A673 (cell line): ENCODE data around the gene STARD10. TPM values are rescaled to one million over a fixed set of nuclear protein-coding genes. Genes with fewer than 3 reads are reported as not detected.
"Not testable (repeated sequence)": the region's sequence is repeated elsewhere in the genome, so short reads cannot be mapped to it uniquely, and the experiment has no call there.

ENCODE experiments used
- BruUV-seq: library from RNA; stranded (reverse); fragments of 400-500 nt; replicated peaks from 2 replicates; lab custom pipeline; 2021; lab: Mats Ljungman, UMichigan
- CTCF ChIA-PET: fragments of 300-600 bp; sonication (Branson Sonifier 250); formaldehyde crosslinking; loops from one replicate; lab custom pipeline; 2022; ENCODE audit warnings: antibody characterized with exemption; lab: Charles Lee
- POLR2A ChIA-PET: fragments of 300-600 bp; sonication (Branson Sonifier 250); formaldehyde crosslinking; loops from one replicate; lab custom pipeline; 2022; ENCODE audit warnings: antibody characterized with exemption; ENCODE audit not compliant: low non-redundant PET; lab: Charles Lee
- DNase-seq: peaks from one replicate; pipeline ENCODE4 v3.0.0-alpha.2; 2015; ENCODE audit warnings: low spot score
- H3K27ac ChIP-seq: fragments of 200-600 bp; sonication (generic); 2 replicates; pipeline ENCODE4 v1.5.1; 2016; ENCODE audit warnings: mixed run types, low read depth, mild to moderate bottlenecking, mixed read lengths, antibody characterized with exemption, low read length; ENCODE audit not compliant: poor library complexity, severe bottlenecking
- H3K27me3 ChIP-seq: fragments of 200-600 bp; sonication (generic); replicated peaks from 2 replicates; pipeline ENCODE4 v1.6.1; 2017; ENCODE audit warnings: mixed run types, low read depth, mild to moderate bottlenecking, mixed read lengths, antibody characterized with exemption, low read length; ENCODE audit not compliant: insufficient read depth, poor library complexity
- H3K36me3 ChIP-seq: fragments of 200-600 bp; sonication (generic); 2 replicates; pipeline ENCODE4 v1.6.1; 2016; ENCODE audit warnings: mixed run types, mild to moderate bottlenecking, mixed read lengths, antibody characterized with exemption, low read length; ENCODE audit not compliant: insufficient read depth, poor library complexity, severe bottlenecking
- H3K4me1 ChIP-seq: fragments of 200-600 bp; sonication (generic); 2 replicates; pipeline ENCODE4 v1.6.1; 2017; ENCODE audit warnings: mixed run types, mild to moderate bottlenecking, mixed read lengths, antibody characterized with exemption, low read length; ENCODE audit not compliant: insufficient read depth, poor library complexity, severe bottlenecking
- H3K4me3 ChIP-seq: fragments of 200-600 bp; sonication (generic); 2 replicates; pipeline ENCODE4 v1.5.1; 2016; ENCODE audit warnings: low read depth, mixed run types, mild to moderate bottlenecking, mixed read lengths, low read length; ENCODE audit not compliant: poor library complexity, severe bottlenecking
- H3K9me3 ChIP-seq: fragments of 200-600 bp; sonication (generic); 2 replicates; pipeline ENCODE4 v1.6.1; 2016; ENCODE audit warnings: mixed run types, low read depth, mild to moderate bottlenecking, mixed read lengths, antibody characterized with exemption, low read length; ENCODE audit not compliant: poor library complexity, severe bottlenecking
- EZH2 ChIP-seq: fragments of 200-600 bp; sonication (generic); IDR thresholded peaks from 2 replicates; pipeline ENCODE4 v1.6.1; 2017; ENCODE audit warnings: borderline replicate concordance, low read depth, mild to moderate bottlenecking, mixed read lengths, antibody characterized with exemption, low read length; ENCODE audit not compliant: poor library complexity, severe bottlenecking
- intact Hi-C: fragments of 100-400 bp; cut with micrococcal nuclease; formaldehyde crosslinking; loops from one replicate; pipeline ENCODE4 v1.10.0; 2022; ENCODE audit not compliant: unreplicated experiment
- total RNA-seq: library from RNA; stranded (reverse); gene quantifications from 2 replicates; pipeline ENCODE4 v1.2.3, GENCODE V29; 2021
- TF ChIP-seq, protein P1 (sequence below): fragments of 300-800, 200-600 bp; sonication (generic); conservative IDR thresholded peaks from 2 replicates; pipeline ENCODE4 v1.5.1; 2017; ENCODE audit warnings: low read depth, mild to moderate bottlenecking, antibody characterized with exemption, low read length, moderate library complexity, mixed read lengths

Gene STARD10
- total RNA-seq, 1 experiment from 2014 or later: 16.9 TPM

DNA sequence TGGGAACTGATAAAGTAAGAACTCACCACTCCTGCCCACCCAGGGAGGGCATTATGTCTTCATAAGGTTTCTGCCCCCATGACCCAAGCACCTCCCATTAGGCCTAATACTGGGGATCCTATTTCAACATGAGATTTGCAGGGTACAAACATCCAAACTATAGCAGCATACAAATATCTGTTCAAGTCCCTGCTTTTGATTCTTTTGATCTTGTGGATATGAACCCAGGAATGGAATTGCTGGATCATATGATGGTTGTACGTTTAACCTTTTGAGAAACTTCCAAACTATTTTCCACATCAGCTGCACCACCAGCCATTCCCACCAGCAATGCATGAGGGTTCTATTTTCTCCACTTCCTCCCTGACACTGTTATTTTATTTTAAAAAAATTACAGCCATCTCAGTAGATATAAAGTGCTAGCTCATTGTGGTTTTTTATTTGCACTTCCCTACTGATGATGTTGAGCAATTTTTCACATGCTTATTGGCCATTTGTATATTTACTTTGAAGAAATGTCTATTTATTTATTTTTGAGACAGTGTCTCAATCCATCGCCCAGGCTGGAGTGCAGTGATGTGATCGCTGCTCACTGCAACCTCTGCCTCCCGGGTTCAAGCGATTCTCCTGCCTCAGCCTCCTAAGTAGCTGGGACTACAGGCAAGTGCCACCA, 13.3 kb upstream of the STARD10 start:
- peaks cover 2% of the 10 kb centered on the region for H3K36me3 ChIP-seq
- H3K9me3 ChIP-seq: no peaks in the 10 kb centered on the region
- TF ChIP-seq, protein P1, sequence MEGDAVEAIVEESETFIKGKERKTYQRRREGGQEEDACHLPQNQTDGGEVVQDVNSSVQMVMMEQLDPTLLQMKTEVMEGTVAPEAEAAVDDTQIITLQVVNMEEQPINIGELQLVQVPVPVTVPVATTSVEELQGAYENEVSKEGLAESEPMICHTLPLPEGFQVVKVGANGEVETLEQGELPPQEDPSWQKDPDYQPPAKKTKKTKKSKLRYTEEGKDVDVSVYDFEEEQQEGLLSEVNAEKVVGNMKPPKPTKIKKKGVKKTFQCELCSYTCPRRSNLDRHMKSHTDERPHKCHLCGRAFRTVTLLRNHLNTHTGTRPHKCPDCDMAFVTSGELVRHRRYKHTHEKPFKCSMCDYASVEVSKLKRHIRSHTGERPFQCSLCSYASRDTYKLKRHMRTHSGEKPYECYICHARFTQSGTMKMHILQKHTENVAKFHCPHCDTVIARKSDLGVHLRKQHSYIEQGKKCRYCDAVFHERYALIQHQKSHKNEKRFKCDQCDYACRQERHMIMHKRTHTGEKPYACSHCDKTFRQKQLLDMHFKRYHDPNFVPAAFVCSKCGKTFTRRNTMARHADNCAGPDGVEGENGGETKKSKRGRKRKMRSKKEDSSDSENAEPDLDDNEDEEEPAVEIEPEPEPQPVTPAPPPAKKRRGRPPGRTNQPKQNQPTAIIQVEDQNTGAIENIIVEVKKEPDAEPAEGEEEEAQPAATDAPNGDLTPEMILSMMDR: no peak
- TF ChIP-seq EZH2: no peak
- intact Hi-C loops: no loop called here
- DNase-seq: no peak
- no peak overlapping the region for H3K4me3 ChIP-seq
- CTCF ChIA-PET: no interaction called here
- no peak overlapping the region for H3K27ac ChIP-seq
- H3K27me3 ChIP-seq: no peaks in the 10 kb centered on the region
- H3K4me1 ChIP-seq: no peaks in the 10 kb centered on the region
- no TSS peak for BruUV-seq
- POLR2A ChIA-PET: interaction anchor here (0.6 kb wide), 1 partner anchor 114 kb away, joined by 4 read pairs; no protein-coding TSS in a partner anchor

DNA sequence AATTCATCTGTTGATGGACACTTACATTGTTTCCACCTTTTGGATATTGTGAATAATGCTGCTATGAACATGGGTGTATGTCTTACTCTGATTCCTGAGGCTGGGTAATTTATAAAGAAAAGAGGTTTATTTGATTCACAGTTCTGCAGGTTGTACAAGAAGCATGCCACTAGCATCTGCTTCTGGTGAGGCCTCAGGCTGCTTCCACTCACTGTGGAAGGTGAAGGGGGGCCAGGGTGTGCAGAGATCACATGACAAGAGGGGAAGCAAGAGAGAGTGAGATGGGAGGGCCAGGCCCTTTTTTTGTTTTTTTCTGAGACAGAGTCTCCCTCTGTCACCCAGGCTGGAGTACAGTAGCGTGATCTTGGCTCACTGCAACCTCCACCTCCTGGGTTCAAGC, 12.5 kb upstream of the STARD10 start:
- intact Hi-C loops, CTCF ChIA-PET, H3K27ac ChIP-seq, H3K4me3 ChIP-seq, BruUV-seq, H3K4me1 ChIP-seq, DNase-seq, H3K9me3 ChIP-seq, POLR2A ChIA-PET, H3K36me3 ChIP-seq, H3K27me3 ChIP-seq: not testable (repeated sequence)

DNA sequence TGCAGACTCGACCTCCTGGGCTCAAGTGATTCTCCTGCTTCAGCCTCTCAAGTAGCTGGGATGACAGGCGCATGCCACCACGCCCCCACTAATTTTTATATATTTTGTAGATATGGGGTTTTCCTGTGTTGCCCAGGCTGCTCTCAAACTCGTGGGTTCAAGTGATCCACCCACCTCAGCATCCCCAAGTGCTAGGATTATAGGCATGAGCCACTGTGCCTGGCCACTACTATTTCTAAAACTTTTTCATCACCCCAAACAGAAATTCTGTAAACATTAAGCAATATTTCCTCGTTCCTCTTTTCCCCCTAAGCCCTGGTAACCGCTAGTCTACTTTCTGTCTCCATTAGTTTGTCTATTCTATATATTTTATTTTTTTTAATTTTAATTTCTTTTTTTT, 11.4 kb upstream of the STARD10 start:
- Histone ChIP-seq H3K4me1 (no peaks in the 10 kb centered on the region), H3K27ac (no peak overlapping the region), H3K4me3 (no peak overlapping the region), H3K27me3 (no peaks in the 10 kb centered on the region), H3K9me3 (no peaks in the 10 kb centered on the region), H3K36me3 (peaks cover 2% of the 10 kb centered on the region)
- DNase-seq: no peak
- TF ChIP-seq EZH2: no peak
- TF ChIP-seq, protein P1: no peak
- intact Hi-C loops: no loop called here
- ChIA-PET POLR2A (no interaction called here), CTCF (no interaction called here)
- BruUV-seq: no TSS peak

DNA sequence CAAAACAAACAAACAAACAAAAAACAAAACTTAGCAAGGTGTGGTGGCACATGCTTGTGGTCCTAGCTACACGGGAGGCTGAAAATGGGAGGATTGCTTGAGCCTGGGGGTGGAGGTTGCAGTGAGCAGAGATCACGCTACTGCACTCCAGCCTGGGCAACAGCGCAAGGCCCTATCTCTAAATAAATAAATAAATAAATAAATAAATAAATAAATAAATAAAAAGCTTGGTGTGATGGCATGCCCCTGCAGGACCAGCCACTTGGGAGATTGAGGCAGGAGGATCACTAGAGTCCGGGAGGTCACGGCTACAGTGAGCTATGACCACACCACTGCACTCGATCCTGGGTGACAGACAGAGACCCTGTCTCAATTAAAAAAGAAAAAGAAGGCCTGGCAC, 9.0 kb upstream of the STARD10 start:
- POLR2A ChIA-PET: interaction anchor here (0.6 kb wide), 1 partner anchor 9 kb away, joined by 4 read pairs; the partner anchor contains the start of gene STARD10
- no TSS peak for BruUV-seq
- intact Hi-C loops: no loop called here

More for the DNA sequence above, 9.0 kb upstream of the STARD10 start:
- CTCF ChIA-PET: interaction anchor here (0.6 kb wide), 1 partner anchor 9 kb away, joined by 3 read pairs; no protein-coding TSS in a partner anchor
- no peak overlapping the region for H3K27ac ChIP-seq
- no peak overlapping the region for H3K4me3 ChIP-seq
- no peaks in the 10 kb centered on the region for H3K4me1 ChIP-seq
- DNase-seq: no peak
- no peaks in the 10 kb centered on the region for H3K27me3 ChIP-seq
- TF ChIP-seq, protein P1: no peak
- no peak for TF ChIP-seq EZH2
- no peaks in the 10 kb centered on the region for H3K9me3 ChIP-seq
- H3K36me3 ChIP-seq: no peaks in the 10 kb centered on the region
